Measurements from ENCODE around the gene CCDC141.
A peak's percentile ranks its signal among the peaks of the same experiment; 100 is the strongest.

CCDC141 gene

DNA sequence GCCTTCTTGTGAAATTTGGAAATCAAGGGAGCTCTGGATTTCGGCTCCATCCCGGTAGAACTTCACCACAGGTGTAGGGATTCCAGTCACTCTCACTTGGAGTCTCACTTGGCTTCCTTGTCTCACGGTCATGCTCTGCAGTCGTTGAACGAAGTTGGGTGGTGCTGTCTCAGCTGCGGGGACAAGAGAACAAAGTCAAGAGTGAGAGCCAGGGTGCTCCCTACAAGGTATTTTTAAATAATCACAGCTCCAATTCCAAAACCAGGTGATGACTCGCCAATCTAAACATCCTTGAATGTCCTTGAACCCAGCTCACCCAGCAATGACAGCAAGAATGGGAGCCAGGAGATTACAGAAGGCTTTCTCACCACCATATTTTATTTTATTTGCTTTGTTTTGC is 249.4 kb downstream of the CCDC141 start:
- DNase-seq (ENCODE audit: low read depth), result no peak
- TF ChIP-seq CTCF (IDR thresholded peaks at IDR 0.05; ENCODE audit: control insufficient read depth, insufficient read depth, low read depth, low read length, missing control alignments), result no peak
- no peak overlapping the region for H3K4me3 ChIP-seq (ENCODE audit: control insufficient read depth, low read depth, low read length)

DNA sequence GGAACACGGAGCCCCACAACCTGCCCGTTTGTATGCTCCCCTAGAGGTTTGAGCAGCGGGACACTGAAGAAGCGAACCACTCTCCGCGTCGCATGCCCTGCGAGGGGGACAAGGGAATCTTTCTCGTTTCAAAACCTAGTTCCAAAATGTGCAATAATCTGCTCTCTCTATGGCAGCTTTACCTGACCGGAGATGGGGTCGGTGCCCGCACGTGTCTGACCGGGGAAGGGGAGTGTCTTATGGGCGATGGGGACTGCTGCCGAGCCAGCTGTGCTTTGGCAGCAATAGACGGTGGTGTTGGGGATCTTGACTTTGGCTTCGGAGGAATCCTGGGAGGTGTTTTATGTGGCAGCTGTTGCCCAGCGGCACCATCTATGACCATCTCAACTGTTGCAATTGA is 250.6 kb downstream of the CCDC141 start:
- TF ChIP-seq CTCF (IDR thresholded peaks at IDR 0.05; ENCODE audit: control insufficient read depth, insufficient read depth, low read depth, low read length, missing control alignments), result no peak
- H3K4me3 ChIP-seq (ENCODE audit: control insufficient read depth, low read depth, low read length), result no peak overlapping the region
- no peak for DNase-seq (ENCODE audit: low read depth)

DNA sequence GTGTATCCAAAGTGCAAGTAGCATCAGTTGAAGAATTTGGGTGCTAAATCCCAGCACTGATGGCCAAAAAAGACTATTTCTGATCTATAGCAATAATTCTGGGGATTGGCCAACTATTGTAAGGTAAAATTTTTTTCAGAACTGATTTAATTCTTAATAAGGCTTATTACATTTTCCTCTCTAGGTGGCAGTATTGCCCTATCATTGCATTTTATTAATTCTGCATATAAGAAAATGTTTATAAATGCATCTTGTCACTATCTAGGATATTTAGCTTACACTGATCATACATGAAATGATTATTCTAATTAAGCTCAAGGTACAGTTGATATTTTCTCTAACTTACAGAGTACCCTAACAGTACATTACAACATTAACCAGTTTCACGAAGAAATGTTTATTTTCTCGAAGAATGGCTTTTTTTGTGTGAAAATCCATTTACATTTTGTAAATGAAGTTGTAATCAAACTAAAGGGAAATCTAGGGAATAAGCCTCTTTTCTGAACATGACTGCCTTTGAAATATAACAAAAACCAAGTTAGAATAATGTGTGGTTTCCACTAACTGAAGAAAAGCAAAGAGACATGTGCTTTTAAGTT is 253.8 kb downstream of the CCDC141 start:
- peak; percentile 42 for TF ChIP-seq CTCF (IDR thresholded peaks at IDR 0.05; ENCODE audit: control insufficient read depth, insufficient read depth, low read depth, low read length, missing control alignments)
- H3K4me3 ChIP-seq (ENCODE audit: control insufficient read depth, low read depth, low read length), result no peak overlapping the region
- peak; percentile 21 for DNase-seq (ENCODE audit: low read depth)

GRCh38 chr2:178787934-178788333 is 262.0 kb downstream of the CCDC141 start:
- DNase-seq (ENCODE audit: low read depth), result no peak
- no peak for TF ChIP-seq CTCF (IDR thresholded peaks at IDR 0.05; ENCODE audit: control insufficient read depth, insufficient read depth, low read depth, low read length, missing control alignments)
- no peak overlapping the region for H3K4me3 ChIP-seq (ENCODE audit: control insufficient read depth, low read depth, low read length)

DNA sequence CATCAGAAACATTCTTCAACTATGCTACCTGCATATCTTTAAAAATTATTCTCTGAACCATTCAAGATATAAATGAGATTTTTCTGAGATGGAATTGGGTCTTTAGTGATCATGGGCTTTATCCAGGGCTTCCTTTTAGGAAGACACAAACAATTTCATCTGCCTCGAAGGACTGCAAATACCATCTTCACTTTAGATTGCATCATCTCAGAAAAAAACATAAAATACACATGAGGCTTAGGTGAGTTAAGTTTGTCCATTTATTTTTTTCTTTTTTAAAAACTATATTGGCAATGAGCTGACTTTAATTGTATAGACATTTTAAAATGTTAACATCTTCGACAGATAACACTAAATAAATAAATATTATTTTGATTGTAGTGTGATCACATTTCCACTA is 262.8 kb downstream of the CCDC141 start:
- no peak for TF ChIP-seq CTCF (IDR thresholded peaks at IDR 0.05; ENCODE audit: control insufficient read depth, insufficient read depth, low read depth, low read length, missing control alignments)
- DNase-seq (ENCODE audit: low read depth), result no peak
- H3K4me3 ChIP-seq (ENCODE audit: control insufficient read depth, low read depth, low read length), result no peak overlapping the region

DNA sequence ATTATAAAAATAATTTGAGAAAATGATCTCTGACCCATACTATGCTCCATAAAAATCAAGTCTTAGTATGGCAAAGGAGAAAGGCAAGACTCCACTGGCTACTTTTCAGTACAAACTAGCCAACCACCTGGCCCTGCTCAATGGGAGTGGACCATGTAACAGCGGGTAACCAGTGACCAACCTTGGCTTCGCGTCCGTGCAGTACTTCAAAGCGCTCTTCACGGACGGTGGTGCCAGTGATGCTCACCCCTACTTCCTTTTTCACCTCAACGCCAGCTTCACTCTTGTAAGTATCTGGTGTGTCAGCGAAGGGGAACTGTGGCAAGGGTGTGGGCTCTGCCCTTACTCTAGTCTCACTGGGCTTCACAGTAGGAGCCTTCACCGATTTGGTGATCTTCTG is 266.0 kb downstream of the CCDC141 start:
- no peak overlapping the region for H3K4me3 ChIP-seq (ENCODE audit: control insufficient read depth, low read depth, low read length)
- no peak for TF ChIP-seq CTCF (IDR thresholded peaks at IDR 0.05; ENCODE audit: control insufficient read depth, insufficient read depth, low read depth, low read length, missing control alignments)

GRCh38 chr2:178782236-178782635 is 267.7 kb downstream of the CCDC141 start:
- DNase-seq (ENCODE audit: low read depth), result no peak
- H3K4me3 ChIP-seq (ENCODE audit: control insufficient read depth, low read depth, low read length), result no peak overlapping the region
- no peak for TF ChIP-seq CTCF (IDR thresholded peaks at IDR 0.05; ENCODE audit: control insufficient read depth, insufficient read depth, low read depth, low read length, missing control alignments)

More for the DNA sequence above, 266.0 kb downstream of the CCDC141 start:
- DNase-seq (ENCODE audit: low read depth), result no peak
